Fibroblast of villous mesenchyme (primary cell): ENCODE measurements around the gene GRN. TPM values are rescaled to one million over a fixed set of nuclear protein-coding genes. Genes with fewer than 3 reads are reported as not detected.

Experiments used
- DNase-seq: peaks from one replicate; pipeline ENCODE4 v3.0.0-alpha.2; 2010; ENCODE audit warnings: low read depth
- H3K4me3 ChIP-seq: 2 replicates; pipeline ENCODE4 v1.5.1; 2011; ENCODE audit warnings: low read depth, mild to moderate bottlenecking, low read length
- CTCF ChIP-seq: IDR thresholded peaks from 2 replicates; pipeline ENCODE4 v1.5.1; 2012; ENCODE audit warnings: low read depth, mild to moderate bottlenecking, low read length; ENCODE audit not compliant: insufficient read depth
- total RNA-seq: library from RNA; depleted of rRNA; stranded (reverse); fragments of >200 nt; gene quantifications from 2 replicates; pipeline ENCODE4 v1.2.3, GENCODE V29; 2012

GRN gene
- total RNA-seq, 1 donor: 165 TPM

- no peak for DNase-seq
- TF ChIP-seq CTCF: no peak
- no peak overlapping the region for H3K4me3 ChIP-seq
Measured at GRCh38 chr17:44352828-44353671, 7.9 kb downstream of the GRN start.

- no peak for DNase-seq
- no peak overlapping the region for H3K4me3 ChIP-seq
- TF ChIP-seq CTCF: no peak
Measured at GRCh38 chr17:44353672-44354331, 8.7 kb downstream of the GRN start.

- H3K4me3 ChIP-seq: no peak overlapping the region
- DNase-seq: no peak
- TF ChIP-seq CTCF: peak; percentile 23
Measured at GRCh38 chr17:44354582-44355561, 9.8 kb downstream of the GRN start.

- no peak overlapping the region for H3K4me3 ChIP-seq
- DNase-seq: no peak
- TF ChIP-seq CTCF: no peak
Measured at GRCh38 chr17:44355642-44356099, 10.6 kb downstream of the GRN start.

GRCh38 chr17:44356241-44356640 lies 11.1 kb downstream of the GRN start:
- no peak for DNase-seq

More at GRCh38 chr17:44356241-44356640, 11.1 kb downstream of the GRN start:
- no peak overlapping the region for H3K4me3 ChIP-seq
- TF ChIP-seq CTCF: no peak
